GM18873 (cell line): Measurements from ENCODE around the gene RYR1.
"Not testable (repeated sequence)": the region's sequence is repeated elsewhere in the genome, so short reads cannot be mapped to it uniquely, and the experiment has no call there.

ENCODE experiments used
- ATAC-seq: cut with Tn5 transposase; IDR thresholded peaks from one replicate; pipeline ENCODE4 v1.9.1; 2021; ENCODE audit warnings: mild to moderate bottlenecking, moderate library complexity, moderate number of reproducible peaks; ENCODE audit not compliant: unreplicated experiment, low FRiP score

The RYR1 gene

GRCh38 chr19:38399537-38399936 is 34.0 kb upstream of the RYR1 start:
- no peak for ATAC-seq

- ATAC-seq: no peak
These were observed 33.1 kb upstream of the RYR1 start for GRCh38 chr19:38400361-38400760.

DNA sequence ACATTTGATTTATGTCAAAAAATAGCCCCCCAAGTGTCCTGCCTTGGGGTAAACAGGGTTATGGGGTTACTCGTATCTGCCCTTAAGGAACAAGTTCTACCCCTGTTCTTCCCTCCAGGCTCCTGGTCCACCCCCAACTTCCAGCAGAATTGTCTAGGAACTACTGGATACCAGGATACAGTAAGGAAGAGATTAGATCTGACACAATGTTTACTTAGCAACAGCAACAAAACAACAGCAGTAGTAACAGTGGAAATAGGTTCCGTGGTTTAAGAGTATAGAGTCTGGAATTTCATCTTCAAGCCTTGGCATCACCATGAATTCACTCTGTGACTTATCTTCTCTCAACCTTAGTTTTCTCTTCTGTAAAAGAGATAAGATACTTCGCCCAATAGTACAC is 32.3 kb upstream of the RYR1 start:
- ATAC-seq: no peak

DNA sequence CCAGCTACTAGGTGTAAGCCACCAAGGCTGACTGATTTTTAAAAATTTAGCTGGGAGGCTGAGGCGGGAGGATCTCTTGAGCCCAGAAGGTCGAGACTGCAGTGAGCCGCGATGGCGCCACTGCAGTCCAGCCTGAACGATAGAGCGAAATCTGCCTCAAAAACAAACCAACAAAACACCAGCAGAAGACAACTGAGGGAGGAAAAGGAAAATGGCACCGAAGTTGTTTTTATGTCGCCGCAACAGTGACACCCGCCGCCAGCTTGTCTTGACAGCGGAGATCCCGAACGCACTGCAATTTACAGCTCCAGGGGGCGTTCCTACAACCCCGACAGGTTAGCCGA is 30.9 kb upstream of the RYR1 start:
- ATAC-seq: no peak

- peak; percentile 85 for ATAC-seq
These were observed 30.4 kb upstream of the RYR1 start, which contains the start of gene FAM98C for GRCh38 chr19:38402967-38403674. Gene FAM98C, plus strand, starts transcription at chr19:38403093. Its CDS starts 61 bp downstream, at chr19:38403154.

GRCh38 chr19:38404858-38405257 is 28.6 kb upstream of the RYR1 start:
- ATAC-seq: no peak

DNA sequence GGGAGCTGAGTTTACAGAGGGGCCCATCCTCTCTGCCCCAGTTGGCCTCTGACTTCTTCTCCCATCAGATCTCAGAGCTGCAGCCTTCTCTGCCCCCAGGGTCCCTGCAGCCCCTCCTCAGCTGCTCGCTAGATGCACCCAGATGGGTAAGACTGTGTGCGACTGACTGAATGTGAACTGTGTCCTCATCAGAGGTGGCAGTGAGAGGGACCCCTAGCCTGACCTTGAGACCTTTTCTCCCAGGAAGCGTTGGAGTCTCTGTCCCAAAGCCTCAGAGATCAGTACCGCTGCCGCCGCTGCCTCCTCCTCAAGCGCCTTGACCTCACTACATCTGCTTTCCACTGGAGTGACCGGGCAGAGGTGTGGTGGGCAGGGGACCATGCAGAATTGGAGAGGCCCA is 28.2 kb upstream of the RYR1 start:
- no peak for ATAC-seq

DNA sequence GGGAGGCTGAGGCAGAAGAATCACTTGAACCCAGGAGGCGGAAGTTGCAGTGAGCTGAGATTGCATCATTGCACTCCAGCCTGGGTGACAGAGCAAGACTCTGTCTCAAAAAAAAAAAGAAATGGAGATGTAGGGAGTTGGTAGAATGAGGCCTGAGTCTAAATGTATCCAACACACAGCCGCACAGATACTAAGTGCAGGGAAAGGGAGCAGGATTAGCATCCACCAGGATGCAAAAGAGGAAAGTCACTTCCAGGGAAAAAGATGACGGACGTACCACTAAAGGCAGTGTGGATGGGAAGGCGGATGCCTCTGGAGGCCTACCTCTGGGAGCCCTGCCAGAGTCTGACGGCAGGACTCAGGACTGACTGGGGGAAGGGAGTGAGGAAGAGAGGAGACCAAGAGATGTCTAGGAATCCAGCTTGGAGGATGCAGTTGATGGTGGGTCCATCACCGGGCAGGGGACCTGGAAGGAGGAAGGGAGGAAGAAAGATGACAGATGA is 23.8 kb upstream of the RYR1 start:
- ATAC-seq: no peak

GRCh38 chr19:38410407-38410806 is 23.1 kb upstream of the RYR1 start:
- ATAC-seq: not testable (repeated sequence)

- no peak for ATAC-seq
These were observed 22.3 kb upstream of the RYR1 start for GRCh38 chr19:38411041-38411712.

DNA sequence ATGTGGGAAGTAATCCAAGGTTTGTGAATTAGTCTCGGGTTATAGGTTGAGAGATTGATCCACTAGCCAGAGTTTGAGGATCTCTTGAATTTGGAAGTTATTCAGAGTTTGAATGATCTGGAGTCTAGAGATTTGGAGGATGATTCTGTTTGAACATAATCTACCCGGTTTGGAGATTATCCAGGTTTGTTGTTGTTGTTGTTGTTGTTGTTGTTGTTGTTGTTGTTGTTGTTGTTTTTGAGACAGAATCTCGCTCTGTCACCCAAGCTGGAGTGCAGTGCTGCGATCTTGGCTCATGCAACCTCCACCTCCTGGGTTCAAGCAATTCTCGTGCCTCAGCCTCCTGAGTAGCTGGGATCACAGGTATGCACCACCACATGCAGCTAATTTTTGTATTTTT is 21.6 kb upstream of the RYR1 start:
- ATAC-seq: not testable (repeated sequence)

DNA sequence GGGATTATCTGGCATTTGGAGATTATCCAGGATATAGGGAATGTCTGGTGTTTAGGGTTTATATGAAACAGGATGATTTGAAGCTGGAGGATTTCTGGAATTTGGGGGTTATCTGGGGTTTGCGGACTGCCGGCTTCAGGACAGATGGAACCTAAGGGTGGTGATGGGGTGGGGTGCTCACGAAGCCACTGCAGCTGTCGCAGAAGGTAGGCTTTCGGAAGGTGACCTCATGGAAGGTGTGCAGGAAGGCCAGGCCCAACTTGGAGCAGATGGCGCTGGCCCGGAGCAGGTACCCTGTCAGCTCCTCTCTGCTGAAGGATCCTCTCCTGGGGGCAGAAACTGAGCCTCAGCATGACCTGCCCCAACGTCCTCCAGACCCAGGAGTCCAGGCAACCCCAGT is 21.0 kb upstream of the RYR1 start:
- no peak for ATAC-seq

DNA sequence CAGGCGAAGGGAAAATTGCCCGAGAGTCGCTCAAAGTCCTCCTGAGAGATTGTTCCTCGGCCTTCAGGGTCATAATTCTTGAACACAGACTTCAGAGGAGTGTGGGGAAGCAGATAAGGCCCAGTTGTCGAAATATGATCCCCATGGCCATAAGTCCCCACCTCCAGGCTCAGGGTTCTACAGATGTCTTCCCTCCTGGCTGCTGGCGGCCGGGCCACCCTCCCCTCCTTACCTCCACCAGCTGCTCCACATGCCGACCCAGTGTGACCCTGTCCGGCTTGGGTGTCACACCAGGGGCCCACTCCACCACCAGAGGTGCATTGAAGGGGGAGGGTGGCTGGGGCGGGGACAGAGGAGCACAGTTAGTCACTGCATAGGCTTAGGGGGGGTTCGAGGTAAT is 20.5 kb upstream of the RYR1 start:
- ATAC-seq: no peak

DNA sequence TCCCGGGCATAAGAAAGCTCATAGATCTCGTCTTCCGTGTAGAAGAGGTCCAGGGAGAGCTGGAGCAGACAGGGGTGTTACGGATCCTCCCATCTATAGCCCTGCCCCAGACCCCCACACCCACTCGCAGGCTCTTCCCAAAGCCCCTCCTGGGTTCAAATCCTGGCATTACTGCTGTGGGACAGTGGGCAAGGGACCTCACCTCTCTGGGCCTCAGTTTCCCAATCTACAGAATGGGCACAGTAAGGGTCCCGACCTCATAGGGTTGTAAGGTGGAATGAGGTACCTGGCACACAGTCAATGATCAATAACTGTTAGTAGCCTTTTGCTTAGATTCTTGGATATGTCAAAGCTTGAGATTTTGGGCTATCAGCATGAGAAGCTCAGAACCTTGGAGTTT is 20.1 kb upstream of the RYR1 start:
- no peak for ATAC-seq

DNA sequence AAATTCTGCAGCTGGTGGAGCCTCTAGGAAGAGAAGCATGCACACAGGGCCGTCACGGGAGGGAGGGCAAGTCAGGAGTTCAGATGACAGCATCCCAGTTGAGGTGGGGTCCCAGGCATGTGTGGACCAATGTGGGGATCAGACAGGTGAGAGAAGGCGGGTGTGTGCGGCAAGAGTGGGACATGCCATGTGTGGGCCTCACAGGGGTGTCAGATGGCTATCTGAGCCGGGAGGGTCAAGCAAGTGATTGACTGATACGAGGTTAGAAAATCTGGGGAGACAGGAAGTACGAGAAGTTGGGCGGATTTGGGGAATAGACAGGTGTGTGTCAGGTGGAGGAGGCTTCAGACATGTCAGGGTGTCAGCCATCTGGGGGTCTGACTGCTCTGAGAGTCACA is 16.3 kb upstream of the RYR1 start:
- no peak for ATAC-seq

DNA sequence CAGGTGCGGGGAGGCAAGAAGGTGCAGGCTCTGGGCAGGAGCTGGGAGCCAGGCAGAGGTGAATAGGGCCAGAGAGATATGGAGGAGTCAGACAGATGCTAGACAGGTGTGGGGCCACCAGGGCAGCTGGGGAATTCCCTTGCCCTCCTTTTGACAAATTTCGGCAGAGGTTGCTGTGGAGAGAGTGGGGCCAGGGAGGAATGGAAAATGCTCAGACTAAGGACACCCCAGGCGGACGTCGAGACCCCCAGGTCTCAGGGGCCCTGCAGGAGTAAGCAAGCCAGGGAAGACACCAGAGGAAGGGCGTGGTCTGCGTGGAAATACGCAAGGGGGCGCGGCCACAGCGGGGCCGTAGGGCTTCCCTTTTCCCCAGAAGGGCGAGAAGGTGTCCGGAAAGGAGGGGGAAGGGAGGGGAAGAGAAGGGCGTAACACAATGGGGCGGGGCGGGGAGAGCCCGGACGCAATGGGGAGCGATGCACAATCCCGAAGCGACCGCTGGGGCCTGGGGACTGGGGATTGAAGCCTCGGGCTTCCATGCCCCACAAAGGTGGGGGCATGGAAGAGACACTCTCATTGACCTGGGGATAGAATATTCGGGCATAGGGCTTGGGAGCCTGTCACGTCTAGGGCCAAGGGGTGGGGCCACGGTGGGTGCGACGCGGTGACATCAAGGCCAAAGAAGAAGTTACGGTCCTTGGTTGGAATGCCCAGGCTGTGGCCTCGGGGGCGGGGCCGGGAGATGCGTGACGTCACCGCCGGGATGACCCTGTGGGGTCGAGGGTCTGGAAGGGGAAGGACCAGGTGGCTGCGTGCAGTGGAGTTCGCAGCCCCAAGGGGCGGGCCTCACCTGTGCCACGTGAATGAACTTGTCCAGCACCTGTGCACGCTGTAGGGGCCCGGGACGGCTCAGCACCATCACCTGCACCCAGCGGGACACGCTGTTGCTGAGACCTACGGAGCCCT is 15.7 kb upstream of the RYR1 start:
- ATAC-seq: no peak

- ATAC-seq: no peak
These were observed 12.6 kb upstream of the RYR1 start for GRCh38 chr19:38420935-38421334.

DNA sequence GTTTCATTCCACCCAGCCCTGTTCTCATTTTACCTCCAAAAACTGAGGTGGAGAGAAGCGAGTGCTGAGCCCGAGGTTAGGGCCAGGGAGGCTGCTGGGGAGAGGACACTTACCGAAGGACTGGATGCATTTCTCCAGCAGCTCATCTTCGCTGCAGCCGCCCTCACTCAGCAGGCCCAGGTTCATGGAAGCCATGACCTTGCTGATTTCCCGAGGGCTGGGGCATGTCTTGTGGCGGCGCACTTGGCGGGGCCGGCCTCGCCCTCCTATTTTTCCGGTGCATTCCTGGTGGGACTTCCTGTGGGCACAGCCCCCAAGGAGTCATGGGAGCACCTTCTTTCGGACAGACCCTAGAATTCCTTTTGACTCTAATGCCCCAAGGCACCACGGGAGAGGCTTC is 11.6 kb upstream of the RYR1 start:
- ATAC-seq: no peak

GRCh38 chr19:38422438-38422837 is 11.1 kb upstream of the RYR1 start:
- no peak for ATAC-seq

GRCh38 chr19:38424272-38424671 is 9.2 kb upstream of the RYR1 start:
- no peak for ATAC-seq

- ATAC-seq: no peak
These were observed 8.2 kb upstream of the RYR1 start for GRCh38 chr19:38425222-38425809.
